ENCODE measurements around the gene KYNU. TPM values are rescaled to one million over a fixed set of nuclear protein-coding genes. Genes with fewer than 3 reads are reported as not detected.
A peak's percentile ranks its signal among the peaks of the same experiment; 100 is the strongest.

Gene KYNU
- total RNA-seq, 1 donor from 2014 or later = not detected

- Histone ChIP-seq H4K20me1 (ENCODE audit: low read depth) (no peaks in the 10 kb centered on the region), H3F3A (ENCODE audit: low read depth) (no peaks in the 10 kb centered on the region), H3K4me2 (no peak overlapping the region), H2AFZ (replicated peaks) (peak overlapping the region; percentile 2), H3K27me3 (no peaks in the 10 kb centered on the region), H3K9ac (no peak overlapping the region), H3K79me2 (ENCODE audit: low read depth) (no peaks in the 10 kb centered on the region), H3K4me3 (no peak overlapping the region), H3K36me3 (no peaks in the 10 kb centered on the region), H3K9me3 (ENCODE audit: low read depth) (no peaks in the 10 kb centered on the region), H3K27ac (no peak overlapping the region), H3K4me1 (no peaks in the 10 kb centered on the region)
- no peak for TF ChIP-seq EZH2 (IDR thresholded peaks at IDR 0.05)
- TF ChIP-seq CTCF (IDR thresholded peaks at IDR 0.05) = no peak
- no peak for TF ChIP-seq EZH2phosphoT487 (IDR thresholded peaks at IDR 0.05)
- Mint-ChIP-seq H3K36me3 (no peaks in the 10 kb centered on the region), H3K4me1 (no peaks in the 10 kb centered on the region), H3K4me3 (no peak overlapping the region), H3K27me3 (ENCODE audit: insufficient read depth, low read depth) (no peaks in the 10 kb centered on the region), H3K9me3 (no peaks in the 10 kb centered on the region), H3K27ac (no peak overlapping the region)
- DNase-seq (ENCODE audit: low spot score) = no peak
Observed at GRCh38 chr2:142873831-142874287, 3.6 kb upstream of the KYNU start.

- H3K27ac ChIP-seq = no peak overlapping the region
- TF ChIP-seq CTCF (IDR thresholded peaks at IDR 0.05) (no peak), EZH2 (IDR thresholded peaks at IDR 0.05) (no peak), EZH2phosphoT487 (IDR thresholded peaks at IDR 0.05) (no peak)
- no peak overlapping the region for H3K9ac ChIP-seq
- no peaks in the 10 kb centered on the region for H3K27me3 ChIP-seq
- H3K4me3 ChIP-seq = no peak overlapping the region
- DNase-seq (ENCODE audit: low spot score) = no peak
- no peaks in the 10 kb centered on the region for H3K27me3 Mint-ChIP-seq (ENCODE audit: insufficient read depth, low read depth)
- H3K4me1 Mint-ChIP-seq = no peaks in the 10 kb centered on the region
- no peaks in the 10 kb centered on the region for H3K9me3 ChIP-seq (ENCODE audit: low read depth)
- H4K20me1 ChIP-seq (ENCODE audit: low read depth) = no peaks in the 10 kb centered on the region
- no peak overlapping the region for H3K4me2 ChIP-seq
- H3K4me3 Mint-ChIP-seq = no peak overlapping the region
- H3K36me3 ChIP-seq = no peaks in the 10 kb centered on the region
- no peak overlapping the region for H3K27ac Mint-ChIP-seq
- H3K79me2 ChIP-seq (ENCODE audit: low read depth) = no peaks in the 10 kb centered on the region
- no peaks in the 10 kb centered on the region for H3F3A ChIP-seq (ENCODE audit: low read depth)
- H2AFZ ChIP-seq (replicated peaks) = peak overlapping the region; percentile 2
- H3K36me3 Mint-ChIP-seq = no peaks in the 10 kb centered on the region
- no peaks in the 10 kb centered on the region for H3K4me1 ChIP-seq
- H3K9me3 Mint-ChIP-seq = no peaks in the 10 kb centered on the region
Observed at GRCh38 chr2:142874293-142874814, 3.1 kb upstream of the KYNU start.

GRCh38 chr2:142875010-142875409, 2.5 kb upstream of the KYNU start:
- no peaks in the 10 kb centered on the region for H3F3A ChIP-seq (ENCODE audit: low read depth)
- H3K36me3 ChIP-seq = no peaks in the 10 kb centered on the region
- H3K4me1 ChIP-seq = no peaks in the 10 kb centered on the region
- no peaks in the 10 kb centered on the region for H3K27me3 Mint-ChIP-seq (ENCODE audit: insufficient read depth, low read depth)
- H3K36me3 Mint-ChIP-seq = no peaks in the 10 kb centered on the region
- H3K4me2 ChIP-seq = no peak overlapping the region
- H4K20me1 ChIP-seq (ENCODE audit: low read depth) = no peaks in the 10 kb centered on the region
- TF ChIP-seq EZH2phosphoT487 (IDR thresholded peaks at IDR 0.05) = no peak
- no peak for TF ChIP-seq CTCF (IDR thresholded peaks at IDR 0.05)
- no peak for TF ChIP-seq EZH2 (IDR thresholded peaks at IDR 0.05)
- no peaks in the 10 kb centered on the region for H3K27me3 ChIP-seq
- no peak overlapping the region for H2AFZ ChIP-seq (replicated peaks)
- H3K9ac ChIP-seq = no peak overlapping the region
- no peaks in the 10 kb centered on the region for H3K9me3 ChIP-seq (ENCODE audit: low read depth)
- DNase-seq (ENCODE audit: low spot score) = no peak
- no peak overlapping the region for H3K27ac ChIP-seq
- H3K27ac Mint-ChIP-seq = no peak overlapping the region
- no peak overlapping the region for H3K4me3 ChIP-seq
- no peak overlapping the region for H3K4me3 Mint-ChIP-seq
- H3K79me2 ChIP-seq (ENCODE audit: low read depth) = no peaks in the 10 kb centered on the region
- H3K4me1 Mint-ChIP-seq = no peaks in the 10 kb centered on the region
- H3K9me3 Mint-ChIP-seq = no peaks in the 10 kb centered on the region

All from neural progenitor cell (in vitro differentiated cells).